ENCODE data around the gene SLC28A2. TPM values are rescaled to one million over a fixed set of nuclear protein-coding genes. Genes with fewer than 3 reads are reported as not detected.

The SLC28A2 gene
- total RNA-seq, 1 donor: not detected

DNA sequence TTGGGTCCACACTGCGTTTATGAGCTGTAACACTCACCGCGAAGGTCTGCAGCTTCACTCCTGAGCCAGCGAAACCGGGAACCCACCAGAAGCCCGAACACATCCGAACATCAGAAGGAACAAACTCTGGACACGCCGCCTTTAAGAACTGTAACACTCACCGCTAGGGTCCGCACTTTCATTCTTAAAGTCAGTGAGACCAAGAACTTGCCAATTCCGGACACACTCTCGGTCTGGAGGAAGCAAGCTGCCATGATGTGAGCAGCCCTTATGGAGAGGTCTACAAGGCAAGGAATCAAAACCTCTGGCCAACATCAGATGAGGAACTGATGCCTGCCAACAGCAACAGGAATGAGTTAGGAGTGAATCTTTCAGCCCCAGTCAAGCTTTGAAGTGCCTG, 62.9 kb downstream of the SLC28A2 start:
- TF ChIP-seq, protein P1, sequence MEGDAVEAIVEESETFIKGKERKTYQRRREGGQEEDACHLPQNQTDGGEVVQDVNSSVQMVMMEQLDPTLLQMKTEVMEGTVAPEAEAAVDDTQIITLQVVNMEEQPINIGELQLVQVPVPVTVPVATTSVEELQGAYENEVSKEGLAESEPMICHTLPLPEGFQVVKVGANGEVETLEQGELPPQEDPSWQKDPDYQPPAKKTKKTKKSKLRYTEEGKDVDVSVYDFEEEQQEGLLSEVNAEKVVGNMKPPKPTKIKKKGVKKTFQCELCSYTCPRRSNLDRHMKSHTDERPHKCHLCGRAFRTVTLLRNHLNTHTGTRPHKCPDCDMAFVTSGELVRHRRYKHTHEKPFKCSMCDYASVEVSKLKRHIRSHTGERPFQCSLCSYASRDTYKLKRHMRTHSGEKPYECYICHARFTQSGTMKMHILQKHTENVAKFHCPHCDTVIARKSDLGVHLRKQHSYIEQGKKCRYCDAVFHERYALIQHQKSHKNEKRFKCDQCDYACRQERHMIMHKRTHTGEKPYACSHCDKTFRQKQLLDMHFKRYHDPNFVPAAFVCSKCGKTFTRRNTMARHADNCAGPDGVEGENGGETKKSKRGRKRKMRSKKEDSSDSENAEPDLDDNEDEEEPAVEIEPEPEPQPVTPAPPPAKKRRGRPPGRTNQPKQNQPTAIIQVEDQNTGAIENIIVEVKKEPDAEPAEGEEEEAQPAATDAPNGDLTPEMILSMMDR (IDR thresholded peaks at IDR 0.05; ENCODE audit: extremely low read depth, low read depth, low read length): no peak
- no peak overlapping the region for H3K4me3 ChIP-seq (ENCODE audit: insufficient read depth, low read length)
- H3K79me2 ChIP-seq (ENCODE audit: insufficient read depth, low read length): no peaks in the 10 kb centered on the region
- H4K20me1 ChIP-seq (ENCODE audit: insufficient read depth, low read length): no peaks in the 10 kb centered on the region
- H3K36me3 ChIP-seq (ENCODE audit: insufficient read depth, low read length): no peaks in the 10 kb centered on the region
- no peaks in the 10 kb centered on the region for H3K27me3 ChIP-seq (ENCODE audit: insufficient read depth, low read length)
- H2AFZ ChIP-seq (ENCODE audit: low read length): peak overlapping the region; percentile 36
- H3K27ac ChIP-seq (ENCODE audit: low read depth, low read length): no peak overlapping the region
- H3K4me1 ChIP-seq (ENCODE audit: insufficient read depth, low read length): no peaks in the 10 kb centered on the region
- H3K4me2 ChIP-seq (ENCODE audit: insufficient read depth, low read length): no peak overlapping the region
- no peak for DNase-seq (ENCODE audit: insufficient read length, low spot score, missing footprints)
- H3K9me3 ChIP-seq (ENCODE audit: low read depth, low read length): no peaks in the 10 kb centered on the region

DNA sequence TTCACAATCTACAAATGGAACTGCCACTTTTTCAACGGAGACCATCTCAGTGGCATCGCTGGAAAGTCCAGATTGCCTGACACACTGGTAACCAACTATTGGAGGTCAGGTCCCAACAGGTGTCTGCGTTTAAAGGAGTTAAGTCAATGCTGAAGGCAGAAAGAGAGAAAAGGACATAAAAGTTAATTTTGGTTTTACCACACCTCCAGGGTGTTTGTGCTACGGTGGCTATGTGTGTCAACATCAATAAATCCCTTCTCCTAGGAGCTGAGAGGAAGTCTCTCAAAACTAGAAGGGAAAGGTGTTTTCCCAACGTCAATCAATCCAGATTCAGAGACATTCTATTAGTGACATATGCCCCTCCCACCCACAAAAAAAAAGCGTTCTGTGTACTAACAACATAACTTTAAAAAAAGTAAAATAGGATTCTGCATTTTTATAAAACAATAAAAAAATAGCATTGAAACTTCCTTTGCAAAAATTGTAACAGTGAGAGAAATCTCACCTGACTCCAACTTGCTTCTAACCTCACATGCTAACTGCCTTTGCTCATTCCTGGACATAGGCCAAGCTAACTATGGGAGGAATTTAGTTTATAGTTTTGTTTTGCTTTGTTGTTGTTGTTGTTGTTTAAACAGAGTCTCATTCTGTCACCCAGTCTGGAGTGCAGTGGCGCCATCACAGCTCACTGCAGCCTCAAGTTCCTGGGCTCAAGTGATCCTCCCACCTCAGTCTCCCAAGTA, 67.6 kb downstream of the SLC28A2 start:
- H3K27ac ChIP-seq (ENCODE audit: low read depth, low read length): no peak overlapping the region
- H3K27me3 ChIP-seq (ENCODE audit: insufficient read depth, low read length): peaks cover 5% of the 10 kb centered on the region
- no peak overlapping the region for H3K4me2 ChIP-seq (ENCODE audit: insufficient read depth, low read length)
- no peak for DNase-seq (ENCODE audit: insufficient read length, low spot score, missing footprints)
- H3K4me3 ChIP-seq (ENCODE audit: insufficient read depth, low read length): no peak overlapping the region
- H4K20me1 ChIP-seq (ENCODE audit: insufficient read depth, low read length): no peaks in the 10 kb centered on the region
- TF ChIP-seq, protein P1 (IDR thresholded peaks at IDR 0.05; ENCODE audit: extremely low read depth, low read depth, low read length): no peak
- no peaks in the 10 kb centered on the region for H3K36me3 ChIP-seq (ENCODE audit: insufficient read depth, low read length)
- no peaks in the 10 kb centered on the region for H3K4me1 ChIP-seq (ENCODE audit: insufficient read depth, low read length)
- no peaks in the 10 kb centered on the region for H3K79me2 ChIP-seq (ENCODE audit: insufficient read depth, low read length)
- no peak overlapping the region for H2AFZ ChIP-seq (ENCODE audit: low read length)
- H3K9me3 ChIP-seq (ENCODE audit: low read depth, low read length): no peaks in the 10 kb centered on the region

DNA sequence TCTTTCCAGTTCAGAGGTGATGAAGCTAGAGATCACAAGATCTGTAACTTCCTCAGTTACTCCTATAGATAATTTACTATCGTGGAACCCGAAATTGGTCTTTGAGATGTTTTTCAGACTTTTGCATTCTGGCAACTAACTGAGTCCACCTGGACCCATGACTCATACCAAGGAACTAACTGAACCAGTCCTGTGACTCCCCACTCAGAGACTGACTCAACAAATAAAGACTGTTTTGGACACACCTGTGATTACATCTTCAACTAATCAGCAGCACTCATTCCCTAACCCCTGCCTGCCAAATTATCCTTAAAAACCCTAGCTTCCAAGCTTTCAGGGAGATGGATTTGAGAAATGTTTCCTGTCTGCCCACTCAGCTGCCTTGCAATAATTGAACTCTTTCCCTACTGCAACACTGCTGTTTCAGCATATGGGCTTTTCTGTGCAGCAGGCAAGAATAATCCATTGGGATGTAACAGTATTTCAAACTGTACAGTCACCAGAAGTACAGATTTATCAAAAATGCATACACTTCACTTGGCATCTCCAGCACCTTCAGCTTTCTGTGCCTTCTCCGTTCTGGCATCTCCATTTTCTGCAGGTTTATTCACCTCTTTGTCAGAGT, 68.7 kb downstream of the SLC28A2 start:
- H3K36me3 ChIP-seq (ENCODE audit: insufficient read depth, low read length): no peaks in the 10 kb centered on the region
- no peak overlapping the region for H3K4me3 ChIP-seq (ENCODE audit: insufficient read depth, low read length)
- TF ChIP-seq, protein P1 (IDR thresholded peaks at IDR 0.05; ENCODE audit: extremely low read depth, low read depth, low read length): no peak
- no peak overlapping the region for H2AFZ ChIP-seq (ENCODE audit: low read length)
- DNase-seq (ENCODE audit: insufficient read length, low spot score, missing footprints): no peak
- no peaks in the 10 kb centered on the region for H3K9me3 ChIP-seq (ENCODE audit: low read depth, low read length)
- H3K27me3 ChIP-seq (ENCODE audit: insufficient read depth, low read length): peaks cover 9% of the 10 kb centered on the region
- H3K79me2 ChIP-seq (ENCODE audit: insufficient read depth, low read length): no peaks in the 10 kb centered on the region
- no peak overlapping the region for H3K27ac ChIP-seq (ENCODE audit: low read depth, low read length)
- H3K4me2 ChIP-seq (ENCODE audit: insufficient read depth, low read length): no peak overlapping the region
- H4K20me1 ChIP-seq (ENCODE audit: insufficient read depth, low read length): no peaks in the 10 kb centered on the region
- H3K4me1 ChIP-seq (ENCODE audit: insufficient read depth, low read length): no peaks in the 10 kb centered on the region

DNA sequence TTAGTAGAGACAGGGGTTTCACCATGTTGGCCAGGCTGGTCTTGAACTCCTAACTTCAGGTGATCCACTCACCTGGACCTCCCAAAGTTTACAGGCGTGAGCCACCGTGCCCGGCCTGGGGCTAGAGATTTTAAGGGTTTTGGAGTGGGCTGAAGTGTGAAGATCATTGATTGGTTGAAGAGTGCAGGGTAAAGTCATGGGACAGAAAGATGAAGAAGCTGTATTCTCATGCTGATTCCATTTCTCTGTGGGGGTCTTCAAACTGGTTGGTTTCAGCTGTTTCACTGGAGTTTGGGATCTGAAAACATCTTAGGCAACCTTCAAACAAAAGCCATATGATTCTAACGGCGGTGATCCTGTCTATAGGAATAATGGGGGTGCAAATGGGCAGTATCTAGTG, 74.2 kb downstream of the SLC28A2 start:
- TF ChIP-seq, protein P1 (IDR thresholded peaks at IDR 0.05; ENCODE audit: extremely low read depth, low read depth, low read length): no peak
- H3K9me3 ChIP-seq (ENCODE audit: low read depth, low read length): no peaks in the 10 kb centered on the region
- peaks cover 8% of the 10 kb centered on the region for H3K27me3 ChIP-seq (ENCODE audit: insufficient read depth, low read length)

More for the DNA sequence above, 74.2 kb downstream of the SLC28A2 start:
- Histone ChIP-seq H3K27ac (ENCODE audit: low read depth, low read length) (no peak overlapping the region), H3K79me2 (ENCODE audit: insufficient read depth, low read length) (no peaks in the 10 kb centered on the region), H3K4me2 (ENCODE audit: insufficient read depth, low read length) (no peak overlapping the region), H4K20me1 (ENCODE audit: insufficient read depth, low read length) (no peaks in the 10 kb centered on the region), H3K4me1 (ENCODE audit: insufficient read depth, low read length) (no peaks in the 10 kb centered on the region), H2AFZ (ENCODE audit: low read length) (no peak overlapping the region), H3K36me3 (ENCODE audit: insufficient read depth, low read length) (no peaks in the 10 kb centered on the region), H3K4me3 (ENCODE audit: insufficient read depth, low read length) (no peak overlapping the region)
- DNase-seq (ENCODE audit: insufficient read length, low spot score, missing footprints): no peak
